GM04504 (cell line): ENCODE data around the gene ARL17B.
"Not testable (repeated sequence)": the region's sequence is repeated elsewhere in the genome, so short reads cannot be mapped to it uniquely, and the experiment has no call there.

Source experiments
- DNase-seq: peaks from one replicate; pipeline ENCODE4 v3.0.0-alpha.2; 2012; ENCODE audit warnings: low read depth

Gene ARL17B

DNA sequence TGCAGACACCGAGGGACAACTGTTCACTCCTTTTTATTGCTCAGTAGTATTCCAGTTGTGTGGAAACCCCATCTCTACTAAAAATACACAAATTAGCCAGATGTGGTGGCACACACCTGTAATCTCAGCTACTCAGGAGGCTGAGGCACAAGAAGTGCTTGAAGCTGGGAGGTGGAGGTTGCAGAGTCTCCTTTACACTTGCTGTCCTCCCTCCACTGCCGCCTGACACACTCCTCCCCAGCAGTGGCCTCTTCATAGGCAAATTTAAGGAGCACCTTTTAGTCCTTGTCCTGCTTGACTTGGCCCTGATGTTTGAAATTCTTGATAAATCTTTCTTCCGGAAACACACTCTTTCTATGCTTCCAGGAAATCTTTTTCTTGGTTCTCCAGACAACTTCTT lies 112.4 kb downstream of the ARL17B start:
- not testable (repeated sequence) for DNase-seq

- not testable (repeated sequence) for DNase-seq
These were observed 116.4 kb downstream of the ARL17B start for GRCh38 chr17:46244949-46245768.

DNA sequence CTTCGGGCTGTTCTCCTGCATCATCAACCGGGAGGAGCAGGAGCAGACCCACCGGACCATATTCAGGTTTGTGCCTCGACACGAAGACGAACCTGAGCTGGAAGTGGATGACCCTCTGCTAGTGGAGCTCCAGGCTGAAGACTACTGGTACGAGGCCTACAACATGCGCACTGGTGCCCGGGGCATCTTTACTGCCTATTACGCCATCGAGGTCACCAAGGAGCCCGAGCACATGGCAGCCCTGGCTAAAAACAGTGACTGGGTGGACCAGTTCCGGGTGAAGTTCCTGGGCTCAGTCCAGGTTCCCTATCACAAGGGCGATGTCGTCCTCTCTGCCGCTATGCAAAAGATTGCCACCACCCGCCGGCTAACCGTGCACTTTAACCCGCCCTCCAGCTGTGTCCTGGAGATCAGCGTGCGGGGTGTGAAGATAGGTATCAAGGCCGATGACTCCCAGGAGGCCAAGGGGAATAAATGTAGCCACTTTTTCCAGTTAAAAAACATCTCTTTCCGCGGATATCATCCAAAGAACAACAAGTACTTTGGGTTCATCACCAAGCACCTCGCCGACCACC lies 117.1 kb downstream of the ARL17B start:
- DNase-seq, result not testable (repeated sequence)

- DNase-seq, result not testable (repeated sequence)
These were observed 117.6 kb downstream of the ARL17B start for GRCh38 chr17:46243928-46244327.

DNA sequence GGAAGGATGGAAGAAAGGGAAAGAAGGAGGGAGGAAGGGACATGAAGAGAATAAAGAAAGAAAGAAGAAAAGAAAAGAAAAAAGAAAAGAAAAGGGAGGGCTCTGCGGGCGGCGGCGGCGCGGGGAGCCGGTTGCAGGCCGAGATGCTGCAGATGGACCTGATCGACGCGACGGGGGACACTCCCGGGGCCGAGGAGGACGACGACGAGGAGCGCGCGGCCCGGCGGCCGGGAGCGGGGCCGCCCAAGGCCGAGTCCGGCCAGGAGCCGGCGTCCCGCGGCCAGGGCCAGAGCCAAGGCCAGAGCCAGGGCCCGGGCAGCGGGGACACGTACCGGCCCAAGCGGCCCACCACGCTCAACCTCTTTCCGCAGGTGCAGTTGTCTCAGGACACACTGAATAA lies 118.1 kb downstream of the ARL17B start:
- DNase-seq, result not testable (repeated sequence)

- DNase-seq, result not testable (repeated sequence)
These were observed 130.2 kb downstream of the ARL17B start for GRCh38 chr17:46231359-46231758.

DNA sequence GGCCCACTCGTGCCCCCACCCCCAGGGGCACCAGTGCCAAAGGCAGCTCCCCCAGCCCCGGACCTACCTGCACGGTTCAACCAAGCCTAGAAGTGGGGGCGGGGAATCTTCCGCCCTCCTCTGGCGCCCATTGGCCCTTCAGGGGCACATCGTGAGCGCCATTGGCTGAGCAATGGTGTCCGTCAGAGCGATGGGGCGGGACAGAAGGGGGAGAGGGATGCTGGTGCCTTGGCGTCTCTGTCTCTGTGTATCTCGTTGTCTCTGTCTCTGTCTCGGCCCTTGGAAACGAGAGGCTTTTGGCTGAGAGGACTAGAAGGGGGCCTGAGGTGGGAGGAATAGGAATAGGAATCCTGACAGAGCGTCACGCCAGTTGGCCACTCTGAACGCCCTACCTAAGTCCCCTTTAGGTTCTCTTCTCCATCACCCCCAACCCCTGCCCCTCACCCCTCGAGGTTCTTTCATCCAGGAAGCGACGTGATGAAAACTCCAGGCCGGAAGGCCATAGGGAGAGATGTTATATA lies 136.2 kb downstream of the ARL17B start:
- peak; percentile 73 for DNase-seq

DNA sequence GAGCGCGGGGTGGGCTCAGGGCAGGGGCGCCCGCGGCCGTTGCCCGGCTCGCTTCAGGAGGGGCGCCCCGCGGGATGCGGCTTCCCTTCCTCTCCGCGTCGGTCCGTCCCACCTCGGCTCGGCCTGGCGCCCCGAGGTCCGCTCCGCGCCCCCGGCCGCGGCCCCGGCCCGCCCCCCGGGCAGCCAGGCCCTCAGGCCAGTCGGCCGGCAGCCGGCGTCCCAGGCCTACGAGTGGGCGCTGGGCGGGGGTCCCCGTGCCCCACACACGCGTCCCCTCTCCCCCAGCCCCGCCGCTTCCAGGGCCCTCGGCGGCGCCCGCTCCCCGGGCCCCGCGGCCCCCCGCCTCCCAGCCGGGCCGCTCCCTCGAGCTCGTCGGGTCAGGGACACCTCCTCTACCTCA lies 136.7 kb downstream of the ARL17B start:
- DNase-seq, result not testable (repeated sequence)
